Tibial nerve (tissue), 4 donors: ENCODE results near the gene PCID2.

Source experiments
- EP300 ChIP-seq, 2 donors: sonication (generic); formaldehyde crosslinking; IDR thresholded peaks; one replicate each; pipeline ENCODE4 v1.6.1; 2017; ENCODE audit warnings: antibody characterized with exemption in 2 of 2, mild to moderate bottlenecking in 1 of 2
- TF ChIP-seq, protein P1 (sequence below), 5 experiments: fragments of 200-600 bp in 3 of 5; fragments of 450-650 bp in 2 of 5; sonication (generic) in 3 of 5; IDR thresholded peaks; one replicate each; pipeline ENCODE4 v1.5.1; 2016 to 2019; ENCODE audit warnings: antibody characterized with exemption in 5 of 5, mild to moderate bottlenecking in 3 of 5, moderate library complexity in 2 of 5

DNA sequence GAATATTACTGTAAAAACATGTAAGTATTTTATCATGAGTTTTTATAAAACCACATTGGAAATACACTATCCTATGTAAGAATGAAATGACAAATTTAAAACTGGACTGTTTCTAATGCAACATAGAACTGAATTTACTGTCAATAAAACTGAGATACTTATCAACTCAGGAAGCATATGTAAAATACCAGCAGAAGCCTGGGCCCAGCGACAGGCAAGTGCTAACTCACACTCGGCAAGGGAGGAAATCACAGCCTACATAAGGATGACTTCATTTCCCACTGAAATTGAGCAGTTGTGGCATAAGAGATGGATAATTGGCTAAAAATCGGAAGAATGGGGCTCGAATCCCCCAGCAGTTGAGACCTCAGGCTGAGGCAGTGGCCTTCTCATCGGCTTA, 38.0 kb downstream of the PCID2 start:
- TF ChIP-seq, protein P1, sequence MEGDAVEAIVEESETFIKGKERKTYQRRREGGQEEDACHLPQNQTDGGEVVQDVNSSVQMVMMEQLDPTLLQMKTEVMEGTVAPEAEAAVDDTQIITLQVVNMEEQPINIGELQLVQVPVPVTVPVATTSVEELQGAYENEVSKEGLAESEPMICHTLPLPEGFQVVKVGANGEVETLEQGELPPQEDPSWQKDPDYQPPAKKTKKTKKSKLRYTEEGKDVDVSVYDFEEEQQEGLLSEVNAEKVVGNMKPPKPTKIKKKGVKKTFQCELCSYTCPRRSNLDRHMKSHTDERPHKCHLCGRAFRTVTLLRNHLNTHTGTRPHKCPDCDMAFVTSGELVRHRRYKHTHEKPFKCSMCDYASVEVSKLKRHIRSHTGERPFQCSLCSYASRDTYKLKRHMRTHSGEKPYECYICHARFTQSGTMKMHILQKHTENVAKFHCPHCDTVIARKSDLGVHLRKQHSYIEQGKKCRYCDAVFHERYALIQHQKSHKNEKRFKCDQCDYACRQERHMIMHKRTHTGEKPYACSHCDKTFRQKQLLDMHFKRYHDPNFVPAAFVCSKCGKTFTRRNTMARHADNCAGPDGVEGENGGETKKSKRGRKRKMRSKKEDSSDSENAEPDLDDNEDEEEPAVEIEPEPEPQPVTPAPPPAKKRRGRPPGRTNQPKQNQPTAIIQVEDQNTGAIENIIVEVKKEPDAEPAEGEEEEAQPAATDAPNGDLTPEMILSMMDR (IDR thresholded peaks at IDR 0.05): no peak
- TF ChIP-seq EP300 (IDR thresholded peaks at IDR 0.05): no peak
